GM23338 (cell line): Measurements from ENCODE around the gene TSPEAR. TPM values are rescaled to one million over a fixed set of nuclear protein-coding genes. Genes with fewer than 3 reads are reported as not detected.
A peak's percentile ranks its signal among the peaks of the same experiment; 100 is the strongest.

Source experiments
- ATAC-seq: fragments of 200-7000 bp; cut with Tn5 transposase; 3 replicates; pipeline ENCODE4 v1.9.1; 2020
- DNase-seq: peaks from one replicate; pipeline ENCODE4 v3.0.0-alpha.2; 2015; ENCODE audit warnings: low spot score
- H2AFZ ChIP-seq: fragments of 200-600 bp; sonication (generic); 2 replicates; pipeline ENCODE4 v1.8.0; 2016; ENCODE audit warnings: antibody characterized with exemption, mild to moderate bottlenecking, moderate library complexity
- H3F3A ChIP-seq: fragments of 200-600 bp; sonication (generic); replicated peaks from 2 replicates; pipeline ENCODE4 v1.8.0; 2017; ENCODE audit warnings: antibody characterized with exemption, mixed run types, low read depth
- H3K27ac ChIP-seq: fragments of 200-600 bp; sonication (generic); 2 replicates; pipeline ENCODE4 v1.6.1; 2016; ENCODE audit warnings: low read depth
- H3K27me3 ChIP-seq: fragments of 200-600 bp; sonication (generic); 2 replicates; pipeline ENCODE4 v1.8.0; 2016; ENCODE audit warnings: mild to moderate bottlenecking, mixed run types, moderate library complexity; ENCODE audit not compliant: insufficient read depth
- H3K36me3 ChIP-seq: fragments of 200-600 bp; sonication (generic); 2 replicates; pipeline ENCODE4 v1.8.0; 2016; ENCODE audit warnings: mild to moderate bottlenecking; ENCODE audit not compliant: insufficient read depth
- H3K4me1 ChIP-seq: fragments of 200-600 bp; sonication (generic); 2 replicates; pipeline ENCODE4 v1.8.0; 2016; ENCODE audit warnings: mild to moderate bottlenecking, moderate library complexity; ENCODE audit not compliant: insufficient read depth
- H3K4me2 ChIP-seq: fragments of 200-600 bp; sonication (generic); 2 replicates; pipeline ENCODE4 v1.7.1; 2017; ENCODE audit warnings: mixed run types
- H3K4me3 ChIP-seq: fragments of 200-600 bp; sonication (generic); 2 replicates; pipeline ENCODE4 v1.6.1; 2016; ENCODE audit warnings: mixed run types
- H3K79me2 ChIP-seq: fragments of 200-600 bp; sonication (generic); replicated peaks from 2 replicates; pipeline ENCODE4 v1.8.0; 2017; ENCODE audit warnings: mild to moderate bottlenecking; ENCODE audit not compliant: insufficient read depth
- H3K9me2 ChIP-seq: fragments of 200-600 bp; sonication (generic); 2 replicates; pipeline ENCODE4 v1.8.0; 2017; ENCODE audit not compliant: insufficient read depth
- H4K20me1 ChIP-seq: fragments of 200-600 bp; sonication (generic); replicated peaks from 2 replicates; pipeline ENCODE4 v1.8.0; 2017; ENCODE audit warnings: mild to moderate bottlenecking; ENCODE audit not compliant: insufficient read depth
- H3K27ac Mint-ChIP-seq: 2 replicates; pipeline ENCODE4 v1.8.0; 2020; ENCODE audit warnings: inconsistent platforms, mild to moderate bottlenecking, moderate library complexity, mixed read lengths
- H3K27me3 Mint-ChIP-seq: 3 replicates; pipeline ENCODE4 v1.8.0; 2022; ENCODE audit warnings: low read depth, mild to moderate bottlenecking, moderate library complexity, mixed read lengths, inconsistent platforms; ENCODE audit not compliant: insufficient read depth, poor library complexity
- H3K36me3 Mint-ChIP-seq: 3 replicates; pipeline ENCODE4 v1.8.0; 2021; ENCODE audit warnings: low read depth, mild to moderate bottlenecking, inconsistent platforms, moderate library complexity, mixed read lengths
- H3K4me1 Mint-ChIP-seq: 3 replicates; pipeline ENCODE4 v1.8.0; 2020; ENCODE audit warnings: mild to moderate bottlenecking, inconsistent platforms, mixed read lengths
- H3K4me3 Mint-ChIP-seq: 3 replicates; pipeline ENCODE4 v1.8.0; 2021; ENCODE audit warnings: moderate library complexity, mild to moderate bottlenecking, inconsistent platforms, mixed read lengths
- H3K9me3 Mint-ChIP-seq: 3 replicates; pipeline ENCODE4 v1.8.0; 2020; ENCODE audit warnings: moderate library complexity, mild to moderate bottlenecking, inconsistent platforms, mixed read lengths
- CREB1 ChIP-seq: fragments of 250-450 bp; sonication (Bioruptor Pico); IDR thresholded peaks from 2 replicates; pipeline ENCODE4 v1.5.0; 2020; ENCODE audit warnings: low read depth, mild to moderate bottlenecking, moderate library complexity
- CTCF ChIP-seq, 2 experiments: fragments of 200-600 bp in 1 of 2; sonication (generic) in 1 of 2; conservative IDR thresholded peaks; 2 replicates each; pipeline versions ENCODE4 v1.5.1 to v1.6.1; 2016 to 2017; ENCODE audit warnings: antibody characterized with exemption in 2 of 2, low read depth in 2 of 2, mild to moderate bottlenecking in 2 of 2, moderate library complexity in 1 of 2
- EZH2 ChIP-seq: fragments of 200-600 bp; sonication (generic); IDR thresholded peaks from one replicate; pipeline ENCODE4 v1.8.0; 2017; ENCODE audit warnings: antibody characterized with exemption, mild to moderate bottlenecking, low read depth; ENCODE audit not compliant: unreplicated experiment
- EZH2phosphoT487 ChIP-seq: fragments of 200-600 bp; sonication (generic); IDR thresholded peaks from one replicate; pipeline ENCODE4 v1.8.1; 2018; ENCODE audit warnings: antibody characterized with exemption; ENCODE audit not compliant: unreplicated experiment
- JUNB ChIP-seq: IDR thresholded peaks from one replicate; pipeline ENCODE4 v1.6.1; 2016; ENCODE audit warnings: antibody characterized with exemption; ENCODE audit not compliant: unreplicated experiment
- NANOG ChIP-seq: IDR thresholded peaks from 2 replicates; pipeline ENCODE4 v1.6.1; 2016; ENCODE audit warnings: antibody characterized with exemption, borderline replicate concordance
- POLR2AphosphoS5 ChIP-seq: IDR thresholded peaks from 2 replicates; pipeline ENCODE4 v1.6.1; 2016; ENCODE audit warnings: antibody characterized with exemption, low read depth
- REST ChIP-seq: IDR thresholded peaks from one replicate; pipeline ENCODE4 v1.6.1; 2018; ENCODE audit warnings: antibody characterized with exemption; ENCODE audit not compliant: unreplicated experiment
- STAT1 ChIP-seq: IDR thresholded peaks from one replicate; pipeline ENCODE4 v1.6.1; 2016; ENCODE audit warnings: antibody characterized with exemption; ENCODE audit not compliant: unreplicated experiment
- ZNF331 ChIP-seq: fragments of 250-450 bp; sonication (Bioruptor Pico); IDR thresholded peaks from 2 replicates; pipeline ENCODE4 v1.5.0; 2020; ENCODE audit warnings: low read depth, mild to moderate bottlenecking, moderate library complexity
- polyA plus RNA-seq: library from polyadenylated mRNA; unstranded; fragments of >200 nt; fragmentation: Nextera tagmentation; extraction: Ambion mirVana; gene quantifications from 2 replicates; pipeline ENCODE4 v1.2.1, GENCODE V29; 2016
- total RNA-seq: library from RNA; depleted of rRNA; stranded (reverse); fragments of >200 nt; shearing (Covaris generic); gene quantifications from 2 replicates; pipeline ENCODE4 v1.2.3, GENCODE V29; 2014

Gene TSPEAR
- total and polyA plus RNA-seq, 2 experiments from 2014 or later: 0.35 to 0.92 TPM

DNA sequence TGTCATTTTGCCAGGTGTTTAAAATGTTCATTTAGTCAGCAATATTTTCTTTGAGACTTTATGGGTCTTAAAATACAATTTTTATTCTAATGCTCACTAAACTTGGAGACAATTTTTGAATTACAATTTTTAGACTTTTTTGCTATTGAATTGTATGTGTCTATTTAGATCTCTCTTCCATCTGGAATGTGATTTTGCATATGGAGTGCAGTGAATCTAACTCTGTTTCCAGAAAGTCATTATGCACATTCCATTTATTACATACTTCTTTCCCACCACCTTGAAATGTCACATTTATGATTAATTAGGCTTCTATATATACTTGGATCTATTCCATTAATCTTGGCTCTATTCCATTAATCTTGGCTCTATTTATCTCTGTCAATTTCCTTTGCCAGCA is 5.6 kb upstream of the TSPEAR start (continued):
- TF ChIP-seq CTCF (conservative IDR thresholded peaks at IDR 0.05; ENCODE audit: low read depth in 2 of 2): no peak
- no peak for TF ChIP-seq ZNF331

DNA sequence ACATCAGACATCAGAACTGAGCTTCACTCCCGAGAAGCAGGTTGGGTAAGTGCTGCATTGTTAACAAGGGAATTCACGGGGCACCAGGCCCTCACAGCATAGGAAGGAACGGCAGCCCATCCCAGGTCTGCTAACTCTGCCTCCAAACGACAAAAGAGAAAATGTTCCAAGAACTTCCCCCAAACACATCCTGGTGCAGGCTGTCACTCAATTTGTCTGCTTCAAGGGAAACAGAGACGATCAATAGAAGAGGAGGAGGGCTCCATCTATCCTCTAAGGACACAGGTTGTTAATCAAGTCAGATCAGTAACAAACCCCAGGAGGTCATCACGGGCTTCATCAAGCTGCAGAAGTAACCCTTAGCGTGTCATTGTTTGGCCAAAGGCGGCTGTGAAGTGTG is 3.5 kb upstream of the TSPEAR start:
- H4K20me1 ChIP-seq: no peaks in the 10 kb centered on the region
- H3K4me2 ChIP-seq: 0 out of 2 replicates have a peak overlapping the region, but pooled peaks have one; percentile 8
- H3K36me3 Mint-ChIP-seq: no peaks in the 10 kb centered on the region
- no peak overlapping the region for H3K4me3 Mint-ChIP-seq
- no peak overlapping the region for H3K27ac Mint-ChIP-seq
- 0 out of 2 replicates have a peak, but pooled peaks cover 3% of the 10 kb centered on the region for H3K9me2 ChIP-seq
- H3F3A ChIP-seq: peaks cover 13% of the 10 kb centered on the region
- peaks cover 47% of the 10 kb centered on the region for H3K4me1 Mint-ChIP-seq
- 0 out of 2 replicates have a peak overlapping the region, but pooled peaks have one; percentile 34 for H2AFZ ChIP-seq
- no peak for TF ChIP-seq CREB1
- no peak for TF ChIP-seq STAT1
- no peak for TF ChIP-seq REST
- TF ChIP-seq NANOG: no peak
- no peak for TF ChIP-seq EZH2
- no peak for TF ChIP-seq JUNB
- no peak overlapping the region for H3K4me3 ChIP-seq
- no peak overlapping the region for H3K27ac ChIP-seq
- no peaks in the 10 kb centered on the region for H3K9me3 Mint-ChIP-seq
- H3K27me3 ChIP-seq: peaks cover 53% of the 10 kb centered on the region
- H3K4me1 ChIP-seq: peaks cover 46% of the 10 kb centered on the region
- H3K27me3 Mint-ChIP-seq: peaks cover 48% of the 10 kb centered on the region
- DNase-seq: no peak
- H3K79me2 ChIP-seq: no peaks in the 10 kb centered on the region
- H3K36me3 ChIP-seq: no peaks in the 10 kb centered on the region
- no peak for ATAC-seq

DNA sequence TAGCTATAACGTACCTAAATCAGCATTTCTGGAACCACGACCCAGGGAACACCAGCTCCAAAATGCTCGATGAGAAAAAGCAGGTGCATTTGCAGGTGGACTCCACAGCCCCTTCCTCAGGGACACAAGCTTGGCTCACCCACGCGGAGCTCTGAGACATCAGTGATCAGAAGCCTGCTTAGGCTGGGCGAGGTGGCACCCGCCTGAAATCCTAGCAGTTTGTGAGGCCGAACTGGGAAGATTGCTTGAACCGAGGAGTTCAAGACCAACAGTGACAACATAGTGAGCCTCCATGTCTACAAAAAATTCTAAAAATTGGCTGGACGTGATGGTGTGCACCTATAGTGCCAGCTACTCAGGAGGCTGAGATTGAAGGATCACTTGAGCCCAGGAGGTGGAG is 2.5 kb upstream of the TSPEAR start:
- no peak for DNase-seq
- Histone ChIP-seq H3F3A (peaks cover 16% of the 10 kb centered on the region), H3K4me1 (peaks cover 56% of the 10 kb centered on the region), H3K79me2 (no peaks in the 10 kb centered on the region), H3K27ac (no peak overlapping the region), H4K20me1 (no peaks in the 10 kb centered on the region), H3K9me2 (0 out of 2 replicates have a peak, but pooled peaks cover 3% of the 10 kb centered on the region), H3K4me3 (no peak overlapping the region), H3K27me3 (peaks cover 64% of the 10 kb centered on the region), H3K36me3 (no peaks in the 10 kb centered on the region), H2AFZ (no peak overlapping the region), H3K4me2 (no peak overlapping the region)
- H3K4me3 Mint-ChIP-seq: no peak overlapping the region
- H3K27ac Mint-ChIP-seq: no peak overlapping the region
- no peaks in the 10 kb centered on the region for H3K9me3 Mint-ChIP-seq
- no peak for ATAC-seq
- H3K4me1 Mint-ChIP-seq: peaks cover 53% of the 10 kb centered on the region
- peaks cover 58% of the 10 kb centered on the region for H3K27me3 Mint-ChIP-seq
- H3K36me3 Mint-ChIP-seq: no peaks in the 10 kb centered on the region
- no peak for TF ChIP-seq REST
- no peak for TF ChIP-seq EZH2phosphoT487
- no peak for TF ChIP-seq ZNF331
- no peak for TF ChIP-seq JUNB
- TF ChIP-seq POLR2AphosphoS5: no peak
